HG02870 (cell line): ENCODE results near the gene SORL1.

Source experiments
- ATAC-seq: cut with Tn5 transposase; IDR thresholded peaks from one replicate; pipeline ENCODE4 v1.9.1; 2021; ENCODE audit warnings: mild to moderate bottlenecking, moderate library complexity; ENCODE audit not compliant: unreplicated experiment

SORL1 gene

GRCh38 chr11:121578251-121578976, 126.3 kb downstream of the SORL1 start:
- ATAC-seq = no peak

- no peak for ATAC-seq
Observed at GRCh38 chr11:121580154-121580553, 128.0 kb downstream of the SORL1 start.

- ATAC-seq = no peak
Observed at GRCh38 chr11:121581607-121582006, 129.5 kb downstream of the SORL1 start.

DNA sequence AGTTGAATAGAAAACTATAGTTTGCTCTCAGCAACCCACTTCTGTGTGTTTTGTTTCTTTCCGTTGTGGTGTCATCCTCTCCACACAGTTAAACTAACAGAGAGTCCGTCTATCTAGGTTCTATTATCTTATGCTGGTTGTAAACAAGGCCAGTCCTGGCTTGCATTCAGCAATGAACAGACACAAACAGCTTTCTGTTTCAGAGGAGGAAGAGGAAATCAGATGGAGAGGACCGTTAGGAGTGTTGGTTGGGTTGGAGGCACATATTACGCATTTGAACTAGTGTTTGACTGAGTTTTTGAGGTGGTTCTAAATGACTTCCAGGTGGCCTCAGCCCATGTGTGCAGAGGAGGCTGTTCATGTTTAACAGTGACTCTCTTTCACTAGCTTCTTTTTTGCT, 130.2 kb downstream of the SORL1 start:
- ATAC-seq = no peak

GRCh38 chr11:121583825-121584224, 131.7 kb downstream of the SORL1 start:
- no peak for ATAC-seq

- ATAC-seq = no peak
Observed at GRCh38 chr11:121586750-121587149, 134.6 kb downstream of the SORL1 start.

DNA sequence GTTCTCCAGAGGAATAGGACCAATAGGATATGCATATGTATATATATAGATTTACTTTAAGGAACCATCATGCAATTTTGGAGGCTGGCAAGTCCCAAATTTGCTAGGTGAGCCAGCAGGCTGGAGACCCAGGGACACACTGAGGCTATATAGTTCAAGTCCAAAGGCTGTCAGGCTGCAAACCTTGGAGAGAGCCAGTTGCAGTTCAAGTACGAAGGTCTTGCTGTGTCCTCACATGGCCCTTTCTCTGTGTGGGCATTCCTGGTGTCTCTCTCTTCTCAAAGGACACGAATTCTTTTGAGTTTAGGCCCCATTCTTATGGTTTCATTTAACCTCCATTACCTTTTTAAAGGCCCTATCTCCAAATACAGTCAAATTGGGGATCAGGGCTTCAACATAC, 135.1 kb downstream of the SORL1 start:
- no peak for ATAC-seq

DNA sequence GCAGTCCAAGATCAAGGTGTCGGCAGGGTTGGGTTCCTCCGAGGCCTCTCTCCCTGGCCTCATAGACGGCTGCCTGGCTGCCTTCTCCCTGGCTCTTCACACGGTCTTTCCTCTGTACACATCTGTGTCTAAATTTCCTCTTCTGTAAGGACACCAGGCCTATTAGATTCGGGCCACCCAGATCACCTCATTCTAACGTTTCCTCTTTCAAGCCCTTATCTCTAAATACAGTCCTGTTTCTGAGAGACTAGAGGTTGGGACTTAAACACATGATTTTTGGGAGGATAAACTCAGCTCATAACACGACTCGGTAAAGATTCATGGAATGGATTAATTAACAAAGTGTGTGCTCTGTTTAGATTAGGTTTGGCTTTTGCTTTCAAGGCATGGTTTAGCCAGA, 136.6 kb downstream of the SORL1 start:
- no peak for ATAC-seq

GRCh38 chr11:121589946-121590537, 137.9 kb downstream of the SORL1 start:
- peak; percentile 72 for ATAC-seq

DNA sequence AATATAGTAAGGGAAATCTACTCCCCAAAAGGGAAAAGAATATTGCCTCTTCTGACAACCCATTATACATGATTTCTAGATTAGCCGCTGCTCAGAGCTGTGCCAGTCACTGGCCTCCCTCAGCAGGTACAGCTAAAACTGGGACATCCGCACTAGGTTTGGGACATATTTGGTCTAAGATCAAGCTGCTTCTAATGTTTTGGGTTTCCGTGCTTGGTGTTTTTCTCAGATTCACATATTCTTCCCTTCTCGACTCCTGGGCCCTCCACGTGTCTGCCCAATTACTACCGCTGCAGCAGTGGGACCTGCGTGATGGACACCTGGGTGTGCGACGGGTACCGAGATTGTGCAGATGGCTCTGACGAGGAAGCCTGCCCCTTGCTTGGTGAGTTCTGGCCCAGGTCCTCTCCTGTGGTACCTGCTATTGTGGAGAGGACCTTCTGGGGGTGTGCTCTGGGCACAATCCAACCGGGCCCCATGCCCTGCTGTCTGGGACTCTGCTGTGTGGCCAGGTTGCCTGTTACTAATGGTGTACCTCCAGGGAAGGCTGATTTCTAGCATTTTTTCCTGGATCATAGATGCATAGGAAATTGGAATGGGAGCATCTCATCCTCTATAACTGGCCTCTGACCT, 138.8 kb downstream of the SORL1 start:
- ATAC-seq = no peak

DNA sequence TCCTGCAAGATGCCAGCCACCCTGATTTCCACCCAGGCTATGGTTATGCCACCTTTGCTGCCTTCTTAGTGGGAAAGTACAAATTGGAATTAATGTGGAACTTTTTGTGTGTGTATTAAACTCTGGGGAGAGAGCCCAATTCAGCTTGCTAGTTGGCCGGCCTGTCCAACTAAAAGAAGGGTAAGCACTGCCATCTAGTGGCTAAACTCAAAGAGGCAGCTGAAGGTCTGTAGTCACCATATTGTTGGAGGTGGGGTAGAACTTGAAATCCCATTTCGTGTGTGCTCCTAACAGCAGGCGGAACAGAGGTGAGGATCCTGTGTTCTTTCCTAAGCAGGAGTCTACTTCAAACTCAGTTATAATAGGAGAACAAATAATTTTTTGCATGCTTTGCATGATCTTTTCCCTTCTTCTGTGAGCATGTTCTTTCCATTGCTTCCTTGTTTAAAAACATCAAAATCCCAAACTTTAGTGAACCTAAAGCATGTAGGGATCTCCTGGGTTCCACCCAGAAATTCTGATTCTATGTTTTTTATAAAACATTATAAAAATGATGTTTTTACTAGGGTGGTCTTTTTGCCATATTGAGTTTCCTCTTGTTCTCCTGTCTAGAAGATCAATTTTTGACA, 139.4 kb downstream of the SORL1 start:
- no peak for ATAC-seq

DNA sequence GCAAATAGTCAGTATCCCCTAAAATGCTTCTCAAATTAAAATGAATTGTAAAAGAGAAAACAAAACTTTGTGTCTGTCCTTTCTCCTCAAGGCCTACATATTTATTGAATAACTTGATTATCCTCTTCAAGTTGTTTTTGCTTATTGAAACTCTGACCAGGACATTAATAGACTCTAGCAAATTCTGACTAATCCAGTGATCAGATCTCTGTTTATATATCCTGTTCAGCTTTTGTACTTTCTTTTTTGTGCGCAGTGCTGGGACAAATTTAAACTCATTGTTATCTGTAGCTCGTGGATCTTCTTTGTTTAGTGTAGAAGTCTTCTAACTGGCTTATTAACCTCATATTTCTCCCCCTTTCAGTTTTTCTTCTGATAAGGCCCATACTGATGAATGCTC, 140.6 kb downstream of the SORL1 start:
- ATAC-seq = no peak

GRCh38 chr11:121595717-121596161, 143.6 kb downstream of the SORL1 start:
- ATAC-seq = no peak

DNA sequence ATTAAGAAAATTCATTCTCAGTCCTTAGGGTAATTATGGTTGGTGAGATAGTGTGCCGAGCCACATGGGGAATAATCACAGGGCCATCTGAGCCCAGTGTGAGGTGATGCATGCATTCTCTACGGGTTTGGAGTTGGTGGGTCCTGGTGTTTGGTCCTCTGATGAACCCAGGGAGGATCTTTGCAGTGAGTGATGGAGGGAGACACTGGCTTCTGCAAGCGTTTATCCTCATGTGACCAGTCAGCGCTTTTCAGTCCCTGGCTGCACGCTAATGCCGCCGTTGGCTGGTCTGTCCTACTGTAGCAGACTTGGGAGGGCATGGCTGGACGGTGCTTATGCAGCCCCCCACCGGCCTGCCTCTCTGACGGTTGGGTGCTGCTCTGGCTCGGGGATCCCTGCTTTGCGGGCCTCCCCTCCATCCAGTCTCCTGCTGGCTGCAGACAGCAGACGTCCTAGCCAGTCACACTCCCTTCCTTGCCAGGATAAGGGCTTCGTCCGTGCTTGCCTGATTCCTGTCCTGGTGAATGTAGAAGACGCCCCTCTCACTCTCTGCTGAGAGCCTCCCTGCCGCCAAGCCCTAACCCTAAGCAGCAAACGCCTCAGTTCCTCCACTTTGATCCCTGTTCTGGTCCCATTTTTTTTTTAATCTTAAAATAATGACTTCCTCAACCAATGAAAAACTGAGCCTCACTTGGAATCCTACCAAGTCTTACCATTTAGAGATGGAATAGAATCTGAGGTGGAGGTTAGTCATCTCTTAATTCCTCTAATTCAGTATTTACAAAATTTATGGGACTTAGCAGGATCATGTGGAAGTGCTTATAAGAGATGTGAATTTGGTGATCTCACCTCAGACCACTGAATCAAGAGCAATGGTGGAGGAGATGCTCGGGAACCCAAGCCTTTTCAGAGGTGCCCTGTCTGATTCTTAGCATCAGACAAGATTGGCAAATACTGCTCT, 144.4 kb downstream of the SORL1 start:
- no peak for ATAC-seq

DNA sequence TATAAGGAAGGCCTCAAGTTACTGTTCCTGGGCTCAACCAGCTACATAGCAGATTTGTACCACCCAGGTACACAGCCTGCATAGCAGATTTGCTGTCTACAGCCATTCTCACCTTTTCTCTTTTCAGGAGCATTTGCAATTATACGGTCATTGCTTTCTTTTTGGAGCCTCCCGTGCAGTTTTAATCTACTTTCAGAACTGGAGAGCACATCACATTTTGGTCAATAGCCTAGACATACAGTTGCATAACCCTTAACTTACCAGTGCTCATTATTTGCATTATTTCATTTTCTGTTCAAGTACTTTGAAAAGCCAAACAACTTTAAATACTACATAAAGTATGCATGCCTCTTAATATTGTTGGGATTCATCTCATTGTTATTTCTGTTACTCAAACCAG, 151.2 kb downstream of the SORL1 start:
- ATAC-seq = no peak

GRCh38 chr11:121604152-121604551, 152.0 kb downstream of the SORL1 start:
- ATAC-seq = no peak

- no peak for ATAC-seq
Observed at GRCh38 chr11:121606354-121606753, 154.2 kb downstream of the SORL1 start.

- no peak for ATAC-seq
Observed at GRCh38 chr11:121607341-121607740, 155.2 kb downstream of the SORL1 start.

- ATAC-seq = no peak
Observed at GRCh38 chr11:121608545-121609098, 156.5 kb downstream of the SORL1 start.

DNA sequence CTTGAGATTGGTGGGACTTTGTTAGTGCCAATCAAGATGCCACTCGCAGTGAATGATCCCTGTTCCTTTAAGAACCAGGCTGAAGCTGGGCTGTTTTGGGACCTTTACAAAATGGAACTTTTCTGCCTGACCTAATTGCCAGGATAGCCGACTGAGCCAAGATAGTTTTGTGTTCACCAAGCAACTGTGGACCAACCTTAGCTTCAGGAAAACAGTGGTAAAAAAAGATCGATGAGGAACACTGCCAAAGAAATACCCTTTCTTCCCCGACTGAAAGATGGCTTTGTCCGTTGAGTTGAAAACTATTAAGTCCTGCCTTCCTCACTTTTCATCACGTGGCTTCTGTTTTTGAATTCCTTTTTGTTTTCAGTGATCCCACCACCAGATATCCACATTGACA, 158.6 kb downstream of the SORL1 start:
- ATAC-seq = no peak
